PC-9 (cell line): ENCODE data around the gene SHISA7. TPM values are rescaled to one million over a fixed set of nuclear protein-coding genes. Genes with fewer than 3 reads are reported as not detected.

Experiments
- BruUV-seq: library from RNA; stranded (reverse); fragments of 400-500 nt; replicated peaks from 2 replicates; lab custom pipeline; 2021; lab: Mats Ljungman, UMichigan
- CTCF ChIA-PET: fragments of 300-600 bp; sonication (Branson Sonifier 250); formaldehyde crosslinking; loops from one replicate; lab custom pipeline; 2022; ENCODE audit warnings: antibody characterized with exemption; lab: Charles Lee
- POLR2A ChIA-PET: fragments of 300-600 bp; sonication (Branson Sonifier 250); formaldehyde crosslinking; loops from one replicate; lab custom pipeline; 2022; ENCODE audit warnings: antibody characterized with exemption; ENCODE audit not compliant: unreplicated experiment; lab: Charles Lee
- DNase-seq, 2 experiments: peaks; one replicate each; pipeline versions ENCODE4 v3.0.0 to v3.0.0-alpha.2; 2015 to 2022; ENCODE audit warnings: mixed read lengths in 1 of 2
- H2AFZ ChIP-seq: fragments of 200-600 bp; sonication (generic); 2 replicates; pipeline ENCODE4 v1.8.1; 2017; ENCODE audit warnings: antibody characterized with exemption
- H3F3A ChIP-seq: fragments of 200-600 bp; sonication (generic); 2 replicates; pipeline ENCODE4 v1.8.1; 2017; ENCODE audit warnings: antibody characterized with exemption, mild to moderate bottlenecking, low read depth; ENCODE audit not compliant: insufficient read depth
- H3K27ac ChIP-seq: fragments of 200-600 bp; sonication (generic); 2 replicates; pipeline ENCODE4 v1.6.1; 2016; ENCODE audit warnings: mixed run types
- H3K27me3 ChIP-seq: fragments of 200-600 bp; sonication (generic); 2 replicates; pipeline ENCODE4 v1.6.1; 2016; ENCODE audit warnings: low read depth, mixed run types; ENCODE audit not compliant: insufficient read depth
- H3K36me3 ChIP-seq: fragments of 200-600 bp; sonication (generic); 2 replicates; pipeline ENCODE4 v1.6.1; 2016; ENCODE audit warnings: low read depth, mixed run types
- H3K4me1 ChIP-seq: fragments of 200-600 bp; sonication (generic); replicated peaks from 2 replicates; pipeline ENCODE4 v1.6.1; 2016; ENCODE audit warnings: mixed run types; ENCODE audit not compliant: insufficient read depth
- H3K4me2 ChIP-seq: fragments of 200-600 bp; sonication (generic); 2 replicates; pipeline ENCODE4 v1.6.1; 2017; ENCODE audit warnings: mixed run types
- H3K4me3 ChIP-seq: fragments of 200-600 bp; sonication (generic); 2 replicates; pipeline ENCODE4 v1.6.1; 2016; ENCODE audit warnings: mixed run types
- H3K79me2 ChIP-seq: fragments of 200-600 bp; sonication (generic); 2 replicates; pipeline ENCODE4 v1.6.1; 2017; ENCODE audit warnings: low read depth, mixed run types
- H3K9me2 ChIP-seq: fragments of 200-600 bp; sonication (generic); 2 replicates; pipeline ENCODE4 v1.8.1; 2017; ENCODE audit warnings: mild to moderate bottlenecking; ENCODE audit not compliant: insufficient read depth
- H3K9me3 ChIP-seq: fragments of 200-600 bp; sonication (generic); 2 replicates; pipeline ENCODE4 v1.8.1; 2016; ENCODE audit warnings: low read depth; ENCODE audit not compliant: insufficient read depth
- H4K20me1 ChIP-seq: fragments of 200-600 bp; sonication (generic); 2 replicates; pipeline ENCODE4 v1.8.1; 2017; ENCODE audit not compliant: insufficient read depth
- EZH2 ChIP-seq: fragments of 200-600 bp; sonication (generic); IDR thresholded peaks from 2 replicates; pipeline ENCODE4 v1.8.0; 2017; ENCODE audit warnings: antibody characterized with exemption, low read depth
- intact Hi-C: fragments of 100-400 bp; cut with micrococcal nuclease; formaldehyde crosslinking; loops from one replicate; pipeline ENCODE4 v1.10.0; 2022; ENCODE audit not compliant: unreplicated experiment
- total RNA-seq: library from RNA; stranded (reverse); gene quantifications from 2 replicates; pipeline ENCODE4 v1.2.3, GENCODE V29; 2021
- TF ChIP-seq, protein P1 (sequence below): fragments of 200-600 bp; sonication (generic); conservative IDR thresholded peaks from 2 replicates; pipeline ENCODE4 v1.6.1; 2017; ENCODE audit warnings: mixed run types, antibody characterized with exemption, mild to moderate bottlenecking, moderate library complexity

The SHISA7 gene
- total RNA-seq, 1 experiment from 2014 or later = not detected

DNA sequence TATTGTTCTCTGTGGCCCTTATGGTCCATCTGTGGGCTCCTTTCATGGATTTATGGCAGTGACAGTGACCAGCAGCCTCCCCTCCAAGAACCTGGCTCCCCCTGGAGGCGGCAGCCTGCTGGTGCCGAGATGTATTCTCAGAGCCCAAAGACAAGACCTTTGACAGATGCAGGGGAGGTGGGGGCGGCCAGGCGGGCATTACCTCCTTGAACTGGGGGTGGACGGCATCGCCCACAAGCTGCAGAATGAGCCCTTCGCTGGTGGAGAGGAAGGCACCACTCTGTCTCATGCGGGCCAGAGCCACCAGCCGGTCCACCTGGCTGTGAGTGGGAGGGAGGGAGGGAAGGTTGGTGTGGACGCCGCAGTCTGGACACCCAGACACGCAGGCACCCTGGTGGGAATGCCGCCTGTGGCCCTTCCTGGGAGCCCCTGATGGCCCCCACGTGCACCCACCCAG lies 11.7 kb upstream of the SHISA7 start:
- TF ChIP-seq, protein P1, sequence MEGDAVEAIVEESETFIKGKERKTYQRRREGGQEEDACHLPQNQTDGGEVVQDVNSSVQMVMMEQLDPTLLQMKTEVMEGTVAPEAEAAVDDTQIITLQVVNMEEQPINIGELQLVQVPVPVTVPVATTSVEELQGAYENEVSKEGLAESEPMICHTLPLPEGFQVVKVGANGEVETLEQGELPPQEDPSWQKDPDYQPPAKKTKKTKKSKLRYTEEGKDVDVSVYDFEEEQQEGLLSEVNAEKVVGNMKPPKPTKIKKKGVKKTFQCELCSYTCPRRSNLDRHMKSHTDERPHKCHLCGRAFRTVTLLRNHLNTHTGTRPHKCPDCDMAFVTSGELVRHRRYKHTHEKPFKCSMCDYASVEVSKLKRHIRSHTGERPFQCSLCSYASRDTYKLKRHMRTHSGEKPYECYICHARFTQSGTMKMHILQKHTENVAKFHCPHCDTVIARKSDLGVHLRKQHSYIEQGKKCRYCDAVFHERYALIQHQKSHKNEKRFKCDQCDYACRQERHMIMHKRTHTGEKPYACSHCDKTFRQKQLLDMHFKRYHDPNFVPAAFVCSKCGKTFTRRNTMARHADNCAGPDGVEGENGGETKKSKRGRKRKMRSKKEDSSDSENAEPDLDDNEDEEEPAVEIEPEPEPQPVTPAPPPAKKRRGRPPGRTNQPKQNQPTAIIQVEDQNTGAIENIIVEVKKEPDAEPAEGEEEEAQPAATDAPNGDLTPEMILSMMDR = peak; percentile 91
- no peak for TF ChIP-seq EZH2
- Histone ChIP-seq H4K20me1 (peaks cover 25% of the 10 kb centered on the region), H3F3A (peaks cover 21% of the 10 kb centered on the region; the same call in 1 of the 2 replicates), H2AFZ (no peak overlapping the region), H3K9me3 (no peaks in the 10 kb centered on the region), H3K4me1 (no peaks in the 10 kb centered on the region), H3K27me3 (no peaks in the 10 kb centered on the region), H3K9me2 (no peaks in the 10 kb centered on the region), H3K4me3 (no peak overlapping the region), H3K36me3 (no peaks in the 10 kb centered on the region), H3K79me2 (peaks cover 10% of the 10 kb centered on the region; the same call in 1 of the 2 replicates), H3K27ac (no peak overlapping the region), H3K4me2 (no peak overlapping the region)
- POLR2A ChIA-PET = no interaction called here
- DNase-seq = peak in 1 of 2 experiments; percentile 54
- intact Hi-C loops = no loop called here
- CTCF ChIA-PET = no interaction called here
- no TSS peak for BruUV-seq

DNA sequence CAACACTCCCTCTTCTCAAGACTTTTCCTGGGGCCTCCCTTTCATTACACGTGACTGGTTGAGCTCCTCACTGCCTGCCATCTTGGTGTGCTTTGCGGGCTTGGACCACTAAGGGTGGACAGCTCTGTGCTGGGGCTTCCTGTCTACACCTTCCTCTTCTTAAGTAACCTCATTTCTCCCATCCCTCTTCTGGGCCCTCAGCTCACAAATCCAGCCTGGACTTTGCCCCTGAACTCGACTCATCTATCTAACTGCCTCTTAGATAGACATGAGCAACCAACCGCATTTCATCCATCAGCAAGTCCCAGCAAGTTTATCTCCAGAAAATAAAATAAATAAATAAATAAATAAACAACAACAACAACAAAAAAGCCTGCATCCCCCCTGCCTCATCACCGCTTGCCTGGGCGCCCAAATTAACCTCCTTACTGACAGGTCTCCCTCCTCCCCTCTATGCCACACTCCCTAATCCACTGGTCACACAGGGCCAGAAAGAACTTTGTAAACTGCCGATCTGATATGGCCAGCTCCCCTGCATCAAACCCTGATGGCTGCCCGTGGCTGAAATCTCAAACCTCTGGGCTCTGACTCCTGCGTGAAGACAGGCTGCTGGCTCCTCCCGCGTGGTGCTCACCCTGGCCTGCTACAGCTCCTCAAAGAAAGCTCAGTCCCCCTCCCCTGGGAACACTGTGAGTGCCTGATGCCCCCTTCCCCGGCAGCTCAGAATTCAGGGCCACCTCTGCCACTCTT lies 10.6 kb upstream of the SHISA7 start:
- H3K27me3 ChIP-seq = no peaks in the 10 kb centered on the region
- no peak for TF ChIP-seq EZH2
- TF ChIP-seq, protein P1 = no peak
- 0 out of 2 replicates have a peak, but pooled peaks cover under 1% of the 10 kb centered on the region for H3K79me2 ChIP-seq
- intact Hi-C loops = no loop called here
- H3K36me3 ChIP-seq = no peaks in the 10 kb centered on the region
- H3K9me2 ChIP-seq = no peaks in the 10 kb centered on the region
- POLR2A ChIA-PET = interaction anchor here (0.7 kb wide), 1 partner anchor 264 kb away, joined by 8 read pairs; no protein-coding TSS in a partner anchor
- no peak overlapping the region for H3K4me2 ChIP-seq
- H3K4me3 ChIP-seq = no peak overlapping the region
- CTCF ChIA-PET = interaction anchor here (0.5 kb wide), 1 partner anchor 281 kb away, joined by 15 read pairs; no protein-coding TSS in a partner anchor
- H3K27ac ChIP-seq = no peak overlapping the region
- H3K9me3 ChIP-seq = no peaks in the 10 kb centered on the region; the same call in 1 of the 2 replicates
- BruUV-seq = no TSS peak
- H2AFZ ChIP-seq = no peak overlapping the region
- DNase-seq = no peak
- H4K20me1 ChIP-seq = peaks cover 15% of the 10 kb centered on the region
- peaks cover 22% of the 10 kb centered on the region; the same call in 1 of the 2 replicates for H3F3A ChIP-seq
- no peaks in the 10 kb centered on the region for H3K4me1 ChIP-seq

DNA sequence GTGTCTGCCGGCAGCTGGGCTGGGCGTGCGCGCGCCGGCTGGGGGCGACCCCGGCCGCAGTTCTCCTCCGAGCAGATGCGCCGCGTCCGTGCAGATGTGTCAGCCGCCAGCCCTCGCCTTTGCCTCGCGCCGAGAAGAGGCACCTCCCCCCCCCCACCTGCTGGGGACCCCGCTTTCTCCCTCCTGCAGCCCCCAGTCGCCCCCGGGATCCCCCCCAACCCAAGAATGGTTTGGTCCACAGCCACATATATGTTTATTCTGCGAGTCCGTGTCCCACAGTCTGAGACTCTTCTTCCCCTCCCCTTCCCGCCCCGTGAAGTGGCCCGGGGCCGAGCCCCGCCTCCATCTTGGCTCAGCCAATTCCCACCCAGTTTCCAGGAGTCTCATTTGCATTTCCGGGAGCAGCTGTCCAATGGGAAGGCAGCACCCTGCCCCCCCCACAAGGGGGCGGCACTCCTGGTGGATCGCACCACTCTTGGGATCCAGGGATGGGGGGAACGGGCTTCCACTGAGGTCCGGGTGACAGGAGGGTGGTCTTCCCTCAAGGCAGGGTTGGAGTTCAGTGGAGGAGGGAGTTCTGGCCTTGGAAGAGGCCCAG lies 9.7 kb upstream of the SHISA7 start:
- peaks cover 17% of the 10 kb centered on the region; the same call in 1 of the 2 replicates for H3F3A ChIP-seq
- H4K20me1 ChIP-seq = peaks cover 15% of the 10 kb centered on the region
- H3K9me2 ChIP-seq = no peaks in the 10 kb centered on the region
- no peaks in the 10 kb centered on the region for H3K4me1 ChIP-seq
- no peak overlapping the region for H2AFZ ChIP-seq
- no TSS peak for BruUV-seq
- no peaks in the 10 kb centered on the region; the same call in 1 of the 2 replicates for H3K9me3 ChIP-seq
- intact Hi-C loops = no loop called here
- H3K27me3 ChIP-seq = no peaks in the 10 kb centered on the region
- no peak overlapping the region for H3K4me3 ChIP-seq
- DNase-seq = peak in 1 of 2 experiments; percentile 61
- no peak overlapping the region for H3K4me2 ChIP-seq
- ChIA-PET CTCF (interaction anchor here (0.5 kb wide), 1 partner anchor 280 kb away, joined by 15 read pairs; no protein-coding TSS in a partner anchor), POLR2A (interaction anchor here (0.7 kb wide), 1 partner anchor 263 kb away, joined by 8 read pairs; no protein-coding TSS in a partner anchor)
- no peak overlapping the region for H3K27ac ChIP-seq
- no peaks in the 10 kb centered on the region for H3K79me2 ChIP-seq
- no peak for TF ChIP-seq EZH2
- TF ChIP-seq, protein P1 = peak; percentile 38; the same call in 1 of the 2 replicates
- no peaks in the 10 kb centered on the region for H3K36me3 ChIP-seq
